HG02763 (cell line): Measurements from ENCODE around the gene SMIM45.

ENCODE experiments used
- ATAC-seq: cut with Tn5 transposase; IDR thresholded peaks from one replicate; pipeline ENCODE4 v1.9.1; 2021; ENCODE audit warnings: mild to moderate bottlenecking, moderate library complexity; ENCODE audit not compliant: unreplicated experiment

Gene SMIM45

DNA sequence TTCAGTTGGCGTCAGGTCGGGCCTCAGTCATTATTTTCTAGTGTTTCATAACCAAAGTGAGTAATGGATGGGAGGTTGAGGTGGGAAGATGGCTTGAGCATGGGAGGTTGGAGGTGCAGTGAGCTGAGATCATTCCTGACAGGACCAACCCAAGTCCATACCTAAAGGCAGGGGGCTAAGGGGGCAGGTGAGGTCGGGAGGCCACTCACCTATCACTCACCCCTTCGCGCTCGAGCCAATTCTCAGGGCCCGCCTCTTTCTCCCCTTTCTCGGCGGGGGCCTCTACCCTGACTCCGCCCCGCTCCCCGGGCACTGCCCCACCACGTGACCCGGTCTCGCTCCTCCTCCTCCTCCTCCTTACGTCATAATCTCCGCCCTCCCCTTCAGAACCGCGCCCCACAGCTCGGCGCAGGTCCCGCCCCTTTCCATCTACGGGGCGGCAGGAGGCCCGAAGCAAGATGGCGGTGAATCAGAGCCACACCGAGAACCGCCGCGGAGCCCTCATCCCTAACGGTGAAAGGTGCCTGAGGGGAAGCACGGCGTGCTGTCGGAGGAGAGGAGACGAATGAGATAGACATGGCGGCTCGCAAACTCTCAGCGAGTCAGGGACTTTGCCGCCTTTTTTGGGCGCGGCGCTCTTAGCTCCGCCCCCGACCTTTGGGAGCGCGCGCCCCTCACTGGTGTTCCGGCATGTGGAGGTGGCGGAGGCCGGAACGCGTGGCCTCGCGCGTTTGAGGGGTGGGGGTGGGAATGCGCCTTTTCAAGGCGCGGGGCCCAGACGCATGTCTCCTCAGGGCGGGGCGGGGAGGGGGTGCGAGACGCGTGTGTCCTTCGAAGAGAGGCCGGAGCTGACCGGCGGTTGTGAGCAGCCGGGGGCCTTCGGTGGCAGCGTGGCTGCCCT, 46.7 kb downstream of the SMIM45 start, which contains the start of gene WBP2NL:
WBP2NL (plus strand) TSS at position 428 of the 901 bp plus-strand sequence; CDS start at position 459, 31 bp downstream.
- ATAC-seq, result peak; percentile 91

DNA sequence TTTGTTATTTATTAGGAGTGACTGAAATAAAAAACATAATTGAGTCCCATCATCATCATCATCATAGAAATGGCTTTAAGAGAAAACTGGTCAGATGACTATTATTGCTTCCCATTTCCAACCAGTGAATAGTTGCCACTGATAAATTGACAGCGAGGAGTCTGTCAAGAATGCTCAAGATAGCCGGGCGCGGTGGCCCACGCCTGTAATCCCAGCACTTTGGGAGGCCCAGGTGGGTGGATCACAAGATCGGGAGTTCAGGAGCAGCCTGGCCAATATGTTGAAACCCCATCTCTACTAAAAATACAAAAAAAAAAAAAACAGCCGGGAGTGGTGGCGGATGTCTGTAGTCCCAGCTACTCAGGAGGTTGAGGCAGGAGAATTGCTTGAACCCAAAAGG, 48.5 kb downstream of the SMIM45 start:
- no peak for ATAC-seq

DNA sequence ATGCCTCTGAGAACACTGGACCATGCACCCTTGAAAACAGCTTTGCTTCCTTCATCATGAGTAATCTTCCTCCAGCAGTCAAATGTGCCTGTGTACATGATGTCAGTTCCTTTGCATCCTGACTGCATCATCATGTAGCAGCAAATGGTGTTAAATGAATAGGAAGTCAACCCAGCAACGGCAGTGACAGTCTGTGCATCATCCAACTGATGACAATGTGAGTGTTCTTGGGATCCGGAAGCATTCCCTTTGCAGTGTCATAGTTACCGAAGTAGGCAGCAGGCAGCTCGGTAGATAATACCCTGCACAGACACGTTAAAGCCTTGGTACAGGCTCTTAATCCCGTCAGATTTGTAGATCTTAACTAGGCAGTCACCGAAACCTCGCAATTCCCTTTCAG, 49.2 kb downstream of the SMIM45 start:
- ATAC-seq, result no peak

DNA sequence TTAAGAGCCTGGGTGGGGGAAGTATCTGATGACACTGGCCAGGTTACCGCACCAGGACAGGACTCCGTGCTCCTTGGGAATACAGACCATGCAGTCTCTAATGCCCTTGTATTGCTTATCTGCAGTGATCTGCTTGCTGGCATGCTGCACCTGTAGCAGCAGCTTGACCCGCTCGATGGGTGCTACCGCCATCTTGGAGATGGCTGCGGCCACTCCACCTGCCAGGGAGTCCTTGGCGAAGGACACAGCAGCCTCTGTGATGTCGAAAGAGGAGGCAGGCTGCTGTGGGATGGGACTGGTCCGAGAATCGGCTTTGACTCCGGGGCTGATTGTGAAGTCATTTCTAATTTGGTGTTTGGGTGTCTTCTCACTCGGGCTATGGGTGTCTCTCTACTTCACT, 49.8 kb downstream of the SMIM45 start:
- ATAC-seq, result no peak

GRCh38 chr22:42007922-42008321, 56.0 kb downstream of the SMIM45 start:
- ATAC-seq, result no peak
